ENCODE measurements around the gene CARD11. TPM values are rescaled to one million over a fixed set of nuclear protein-coding genes. Genes with fewer than 3 reads are reported as not detected.
"Not testable (repeated sequence)": the region's sequence is repeated elsewhere in the genome, so short reads cannot be mapped to it uniquely, and the experiment has no call there.

Gene CARD11
- total RNA-seq, 1 donor from 2014 or later, result 3.5 TPM

DNA sequence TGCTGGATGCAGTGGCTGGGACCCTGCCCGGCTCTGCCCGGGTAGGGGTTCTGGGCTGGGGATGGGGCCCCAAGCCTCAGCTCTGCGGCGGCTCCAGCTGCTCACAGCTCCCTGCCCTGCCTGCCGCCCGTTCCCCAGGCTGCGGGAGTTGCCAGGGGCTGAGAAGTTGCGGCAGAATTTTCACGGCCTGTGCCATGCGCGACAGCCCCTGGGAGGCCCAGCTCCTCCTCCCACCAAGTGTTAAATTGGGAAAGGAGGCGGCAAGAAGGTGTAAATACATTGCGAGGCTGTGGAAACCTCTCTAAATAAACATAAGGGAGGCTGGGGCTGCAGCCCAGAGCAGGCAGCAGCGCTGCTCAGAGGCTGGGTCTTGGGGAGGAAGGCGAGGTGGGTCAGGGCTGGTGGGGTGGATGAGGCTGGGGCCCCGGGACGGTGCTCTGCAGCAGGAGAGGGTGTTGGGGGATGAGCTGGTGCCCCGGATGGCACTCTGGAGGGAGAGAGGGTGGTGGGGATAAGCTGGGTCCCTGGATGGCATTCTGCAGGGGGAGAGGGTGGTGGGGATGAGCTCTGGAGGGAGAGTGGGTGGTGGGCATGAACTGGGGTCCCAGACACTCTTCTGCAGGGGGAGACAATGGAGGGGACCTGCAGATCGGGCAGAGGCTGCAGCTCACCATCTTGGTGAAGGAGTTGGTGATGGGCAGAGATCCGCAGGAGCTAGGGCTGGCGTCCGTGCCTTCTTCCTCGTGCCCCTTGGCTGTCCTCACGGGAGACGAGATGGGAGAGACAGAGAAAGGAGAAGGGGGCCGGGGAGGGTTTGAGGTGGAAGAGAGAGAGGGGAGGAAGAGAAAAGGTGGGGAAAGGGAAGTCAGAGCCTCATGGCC lies 114.1 kb downstream of the CARD11 start:
- no peak for DNase-seq (ENCODE audit: extremely low read depth, low read depth, low spot score)

DNA sequence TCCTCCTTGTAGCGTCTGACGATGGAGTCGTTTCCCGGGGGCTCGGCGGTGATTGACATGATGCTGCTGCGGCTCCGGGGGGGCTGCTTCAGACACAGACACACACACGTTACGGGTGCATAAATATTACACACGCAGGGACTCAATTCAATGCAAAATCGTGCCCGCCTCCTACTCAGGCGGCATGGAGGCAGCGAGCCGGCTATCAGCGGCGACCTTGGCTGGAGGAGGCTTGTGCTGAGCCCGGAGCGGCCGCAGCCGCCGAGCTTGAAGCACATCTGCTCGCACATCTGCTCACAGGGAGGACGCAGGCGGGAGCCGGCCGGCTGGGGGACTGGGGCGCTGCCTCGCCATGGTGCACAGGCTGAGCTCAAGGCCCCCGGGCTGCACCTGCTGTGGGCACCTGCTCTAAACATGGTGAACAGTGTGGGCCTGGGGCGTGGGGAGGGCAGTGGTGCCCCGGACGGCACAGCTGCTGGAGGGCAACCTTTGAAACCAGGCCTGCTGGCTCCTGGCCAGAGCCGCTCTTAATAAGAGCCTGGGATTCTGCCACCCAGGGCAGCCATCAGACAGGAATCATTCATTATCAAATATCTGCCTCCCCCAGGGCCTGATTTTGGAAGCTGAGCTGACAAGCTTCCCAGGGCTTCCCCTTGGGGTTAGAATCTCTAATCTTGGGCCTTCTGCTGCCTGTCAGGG lies 114.9 kb downstream of the CARD11 start:
- no peak for DNase-seq (ENCODE audit: extremely low read depth, low read depth, low spot score)

DNA sequence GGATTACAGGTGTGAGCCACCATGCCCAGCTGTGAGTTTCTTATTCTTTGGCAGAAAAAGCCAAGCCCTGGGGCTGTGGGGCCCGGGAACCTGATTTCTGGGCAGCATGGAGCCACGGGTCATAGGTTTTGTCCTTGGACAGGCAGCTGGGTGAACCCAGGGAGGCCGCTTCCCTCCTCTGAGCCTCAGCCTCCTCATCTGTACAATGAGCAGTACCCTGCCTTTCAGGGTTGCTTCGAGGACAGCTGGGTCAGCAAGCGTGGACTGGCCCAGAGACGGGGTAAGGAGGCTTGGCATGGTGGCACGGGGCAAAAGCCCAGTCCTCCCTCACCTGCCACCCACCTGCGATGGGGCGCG lies 115.4 kb downstream of the CARD11 start:
- DNase-seq (ENCODE audit: extremely low read depth, low read depth, low spot score), result no peak

DNA sequence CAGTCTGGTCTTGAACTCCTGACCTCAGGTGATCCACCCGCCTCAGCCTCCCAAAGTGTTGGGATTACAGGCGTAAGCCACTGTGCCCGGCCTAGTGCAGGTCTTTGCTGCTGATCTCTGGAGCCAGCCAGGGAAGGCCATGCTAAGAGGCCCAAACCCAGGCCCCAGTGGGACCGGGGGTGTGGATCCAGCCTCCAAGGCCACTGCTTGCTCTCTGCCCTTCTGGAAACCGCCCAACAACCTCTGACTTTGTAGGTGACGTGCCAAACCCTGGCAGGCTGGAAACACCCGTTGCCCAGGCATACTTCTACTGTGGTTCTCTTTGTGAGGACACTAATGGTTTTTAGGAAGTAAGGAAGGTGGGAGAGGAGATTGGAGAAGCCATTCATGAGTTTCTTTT lies 116.1 kb downstream of the CARD11 start:
- no peak for DNase-seq (ENCODE audit: extremely low read depth, low read depth, low spot score)

DNA sequence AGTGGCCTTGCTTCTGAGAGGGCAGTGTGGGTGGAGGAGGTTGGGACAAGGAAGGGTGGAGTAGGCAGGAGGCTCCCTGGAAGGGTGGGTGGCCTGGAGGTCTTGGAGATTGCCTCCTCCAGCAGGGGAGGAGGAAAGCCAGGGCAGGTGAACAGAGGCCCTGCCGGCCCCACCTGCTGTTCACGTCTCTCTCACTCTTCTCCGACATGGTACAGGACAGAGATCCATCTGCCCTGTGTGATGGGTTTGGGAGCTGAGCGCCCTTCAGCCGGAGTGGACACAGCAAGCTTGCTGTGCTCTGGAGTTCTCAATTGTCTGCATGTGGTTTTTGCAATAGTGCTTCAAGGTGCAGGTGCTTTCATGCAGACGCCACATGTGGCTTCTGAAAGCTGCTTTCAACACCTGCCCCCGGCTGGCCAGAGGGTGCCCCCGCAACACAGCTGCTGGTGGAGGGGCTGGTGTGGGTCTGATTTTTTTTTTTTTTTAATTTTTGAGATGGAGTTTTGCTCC lies 116.7 kb downstream of the CARD11 start:
- DNase-seq (ENCODE audit: extremely low read depth, low read depth, low spot score), result no peak

DNA sequence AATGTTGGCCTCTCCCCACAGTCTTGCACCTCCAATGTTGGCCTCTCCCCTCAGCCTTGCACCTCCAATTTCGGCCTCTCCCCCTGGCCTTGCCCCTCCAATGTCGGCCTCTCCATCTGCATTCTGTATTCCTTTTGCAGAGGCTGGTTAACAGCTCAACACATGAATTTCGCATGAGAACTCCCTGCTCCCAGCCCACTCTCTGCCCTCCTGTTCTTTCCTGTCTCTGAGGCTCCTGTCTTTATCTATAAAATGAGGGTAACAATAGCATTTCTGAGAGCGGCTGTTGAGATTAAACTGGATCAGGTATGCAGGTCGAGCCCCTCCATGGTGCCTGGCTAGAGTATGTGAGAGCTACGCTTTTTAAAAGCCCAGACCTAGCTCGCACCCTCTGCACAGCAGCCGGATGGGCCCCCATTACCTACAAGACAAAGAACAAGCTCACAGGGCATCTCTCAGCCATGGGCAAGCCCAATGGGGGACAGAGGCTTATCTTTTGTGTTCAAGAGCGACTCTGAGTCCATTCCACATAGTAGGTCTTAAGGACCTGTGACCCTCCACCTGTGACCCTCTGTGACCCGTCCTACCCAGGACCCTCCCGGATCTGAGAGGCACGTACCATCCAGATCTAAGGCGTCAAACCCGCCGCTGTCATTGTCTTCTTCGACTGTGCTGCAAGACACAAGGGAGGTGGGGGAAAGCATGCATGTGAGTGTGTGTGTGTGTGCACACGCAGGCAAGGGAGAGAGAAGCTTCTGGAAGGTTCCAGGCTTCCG lies 117.4 kb downstream of the CARD11 start:
- DNase-seq (ENCODE audit: extremely low read depth, low read depth, low spot score), result no peak

DNA sequence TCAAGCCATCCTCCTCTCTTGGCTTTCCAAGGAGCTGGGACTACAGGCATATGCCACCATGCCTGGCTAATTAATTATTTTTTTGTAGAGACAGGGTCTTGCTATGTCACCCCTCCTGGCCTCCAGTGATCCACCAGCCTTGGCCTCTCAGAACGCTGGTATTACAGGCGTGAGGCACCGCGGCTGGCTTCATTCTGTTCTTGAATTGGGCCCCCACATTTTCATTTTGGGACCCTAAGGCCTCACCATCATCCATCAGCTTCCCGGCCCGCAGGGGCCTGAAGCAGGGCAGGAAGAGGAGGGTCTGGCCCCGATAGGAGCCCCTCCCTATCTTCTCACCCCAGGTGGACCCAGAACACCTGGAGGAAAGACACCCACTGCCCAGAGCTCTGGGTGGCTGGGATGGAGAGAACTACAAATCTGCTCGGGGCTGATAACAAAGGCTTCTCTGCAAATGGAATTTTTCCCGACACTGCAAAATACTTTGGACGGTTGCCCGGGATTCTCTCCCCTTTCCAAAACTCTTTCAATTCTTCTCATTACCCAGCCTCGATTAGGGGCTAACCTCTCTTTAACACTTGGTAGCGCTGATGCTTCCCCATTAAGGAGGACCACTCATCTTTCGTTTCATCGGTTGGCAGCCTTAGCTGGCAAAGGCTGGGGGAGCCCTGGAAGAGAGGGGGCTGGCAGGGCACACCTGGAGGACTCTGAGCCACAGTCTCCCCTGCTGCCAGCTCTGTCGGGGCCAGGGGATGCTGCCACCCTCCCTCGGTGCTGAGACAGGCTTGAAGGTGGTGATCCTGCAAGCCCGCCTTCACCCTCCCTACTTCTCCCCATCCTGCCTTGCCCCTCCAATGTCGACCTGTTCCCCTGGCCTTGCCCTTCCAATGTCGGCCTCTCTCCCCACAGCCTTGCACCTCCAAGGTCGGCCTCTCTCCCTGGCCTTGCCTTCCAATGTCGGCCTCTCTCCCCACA lies 118.5 kb downstream of the CARD11 start:
- no peak for DNase-seq (ENCODE audit: extremely low read depth, low read depth, low spot score)

DNA sequence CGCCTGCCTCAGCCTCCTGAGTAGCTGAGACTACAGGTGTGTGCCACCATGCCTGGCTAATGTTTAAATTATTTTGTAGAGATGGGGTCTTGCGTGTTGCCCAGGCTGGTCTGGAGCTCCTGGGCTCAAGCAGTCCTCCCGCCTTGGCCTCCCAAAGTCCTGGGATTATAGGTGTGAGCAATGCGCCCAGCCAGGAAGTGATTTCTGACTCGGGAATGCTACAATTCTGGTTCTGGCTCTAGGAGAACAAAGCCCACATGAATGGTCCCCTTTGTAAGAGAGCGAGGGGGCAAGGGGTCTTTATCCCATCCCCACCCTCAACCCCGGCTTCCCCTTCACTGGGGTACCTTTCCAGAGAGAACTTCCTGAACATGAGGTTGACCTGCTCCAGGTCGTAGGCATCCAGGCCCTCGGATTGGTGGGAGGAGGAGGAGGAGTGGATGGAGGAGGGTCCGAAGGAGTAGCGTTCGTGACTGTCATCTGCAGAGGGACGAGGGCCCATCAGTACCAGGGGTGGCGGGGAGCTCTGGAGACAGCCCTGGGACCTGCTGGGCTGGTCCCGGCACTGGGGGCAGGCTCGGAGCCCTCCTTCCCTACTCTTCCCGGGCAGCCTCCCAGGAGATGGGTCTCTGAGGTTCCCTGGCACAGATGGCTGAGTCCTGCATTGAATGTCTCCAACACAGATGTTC lies 119.6 kb downstream of the CARD11 start:
- no peak for DNase-seq (ENCODE audit: extremely low read depth, low read depth, low spot score)

DNA sequence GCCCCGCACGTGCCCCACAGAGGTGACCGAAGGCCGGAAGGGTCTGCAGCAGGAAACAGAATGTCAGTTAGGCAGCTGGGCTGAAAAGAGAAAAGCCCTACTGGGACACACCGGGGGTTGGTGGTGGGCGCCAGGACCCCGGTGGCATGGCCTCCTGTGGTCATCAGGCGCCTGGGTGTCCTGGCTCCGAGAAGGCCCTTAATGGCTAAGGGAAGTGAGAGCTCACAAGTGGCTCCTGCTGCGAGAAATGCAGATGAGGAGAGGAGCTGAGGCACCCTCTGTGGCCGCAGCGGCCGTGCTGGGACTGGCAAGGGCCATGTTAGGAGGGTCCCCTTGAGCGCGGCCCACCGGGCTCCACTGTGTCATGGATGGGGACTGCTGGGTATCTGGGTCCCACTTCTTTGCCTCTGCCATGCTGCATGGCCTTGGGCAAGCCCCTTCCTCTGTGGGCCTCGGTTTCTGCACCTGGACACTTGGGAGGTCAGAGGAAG lies 120.3 kb downstream of the CARD11 start:
- DNase-seq (ENCODE audit: extremely low read depth, low read depth, low spot score), result no peak

DNA sequence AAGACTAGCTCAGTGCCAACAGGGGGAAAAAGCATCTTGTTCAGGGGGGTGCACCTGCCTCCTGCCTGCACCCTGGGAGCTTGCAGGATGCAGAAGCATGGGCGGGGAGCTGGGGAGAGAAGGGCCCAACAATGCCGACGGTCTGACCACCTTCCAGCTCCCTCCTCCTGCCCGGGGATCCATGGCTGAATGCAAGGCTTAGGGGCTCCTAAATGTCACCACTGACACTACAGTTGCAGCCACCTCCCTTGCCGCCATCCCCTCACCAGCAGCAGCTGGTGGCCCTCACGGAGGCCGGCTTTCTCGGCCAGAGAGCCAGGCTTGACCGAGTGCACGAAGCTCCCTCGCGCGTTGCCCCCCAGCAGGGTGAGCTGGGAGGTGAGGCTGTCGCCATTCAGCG lies 120.8 kb downstream of the CARD11 start:
- DNase-seq (ENCODE audit: extremely low read depth, low read depth, low spot score), result no peak

DNA sequence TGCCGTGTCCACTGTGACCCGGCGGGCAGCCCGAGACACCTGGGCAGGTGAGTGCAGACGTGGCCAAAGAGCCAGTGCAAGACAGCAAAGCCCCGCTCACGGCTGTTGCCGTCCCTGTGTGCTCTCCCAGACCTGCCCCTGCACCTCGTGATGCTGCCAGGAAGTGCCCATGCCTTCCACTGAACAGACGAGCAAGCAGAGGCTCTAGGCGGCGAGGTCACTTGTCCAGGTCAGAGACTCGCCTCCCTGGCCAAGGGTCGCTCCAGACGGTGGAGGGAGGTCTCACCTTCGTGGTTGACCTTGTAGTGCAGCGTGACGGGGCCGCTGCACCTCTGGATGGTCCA lies 121.3 kb downstream of the CARD11 start:
- DNase-seq (ENCODE audit: extremely low read depth, low read depth, low spot score), result no peak

DNA sequence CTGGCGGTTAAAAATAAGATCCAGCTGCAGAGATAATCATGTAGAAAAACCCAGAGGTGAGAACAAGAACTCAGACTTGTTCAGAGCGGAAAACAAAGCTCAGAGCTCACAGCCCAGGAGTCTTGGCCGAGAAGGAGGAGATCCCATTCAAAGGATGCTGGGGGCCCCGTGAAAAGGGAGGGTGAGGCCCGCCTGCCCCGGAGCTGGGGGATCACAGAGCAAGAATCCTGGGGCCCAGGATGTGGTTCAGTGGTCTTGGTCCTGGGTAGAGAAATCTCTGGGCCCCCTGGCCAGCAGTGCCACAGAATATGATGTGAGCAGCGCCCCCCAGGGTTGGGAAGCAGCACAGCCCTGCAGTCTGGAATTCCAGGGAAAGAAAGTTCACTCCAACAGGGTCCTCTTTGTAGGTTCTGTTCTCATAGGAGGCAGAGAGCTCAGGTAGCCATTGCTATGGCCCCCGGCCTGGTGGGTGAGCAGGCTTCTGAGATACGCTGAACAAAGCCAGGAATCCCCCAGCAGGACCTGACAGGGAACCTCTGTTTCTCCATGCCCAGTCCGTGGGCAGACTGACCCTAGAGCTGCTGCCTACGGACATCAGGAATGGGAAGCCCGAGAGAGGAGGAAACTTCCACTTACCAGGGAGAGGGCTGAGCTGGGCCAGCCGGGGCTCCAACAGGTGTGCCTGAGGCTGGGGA lies 121.9 kb downstream of the CARD11 start:
- no peak for DNase-seq (ENCODE audit: extremely low read depth, low read depth, low spot score)

DNA sequence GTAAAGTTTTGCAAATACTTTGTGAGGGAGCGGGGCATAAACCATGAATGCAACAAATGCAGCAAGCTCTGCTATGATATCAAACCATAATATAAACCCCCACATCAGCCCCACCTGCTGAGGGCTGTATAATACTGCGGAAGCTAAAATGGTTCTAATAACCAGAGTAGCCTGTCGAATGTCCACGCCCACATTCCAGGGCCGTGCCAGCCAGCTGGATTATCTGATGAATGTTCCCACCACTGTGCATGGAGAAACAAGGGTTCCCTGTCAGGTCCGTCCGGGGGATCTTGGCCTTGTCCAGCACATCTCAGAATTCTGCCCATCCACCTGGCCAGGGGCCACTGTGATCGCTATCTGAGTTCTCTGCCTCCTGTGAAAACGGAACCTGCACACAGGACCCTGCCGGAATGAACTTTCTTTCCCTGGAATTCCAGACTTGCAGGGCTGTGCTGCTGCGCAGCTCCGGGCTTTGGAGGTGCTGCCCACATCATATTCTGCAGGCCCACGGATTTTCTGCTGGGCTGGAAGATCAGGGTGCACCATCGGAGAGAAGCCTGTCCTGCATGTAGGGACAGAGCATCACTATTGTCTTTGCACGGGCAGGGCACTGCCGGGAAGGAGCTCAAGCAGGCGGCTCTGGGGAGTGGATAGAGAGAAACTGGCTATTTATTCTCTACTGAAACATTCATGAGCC lies 122.6 kb downstream of the CARD11 start:
- DNase-seq (ENCODE audit: extremely low read depth, low read depth, low spot score), result no peak

DNA sequence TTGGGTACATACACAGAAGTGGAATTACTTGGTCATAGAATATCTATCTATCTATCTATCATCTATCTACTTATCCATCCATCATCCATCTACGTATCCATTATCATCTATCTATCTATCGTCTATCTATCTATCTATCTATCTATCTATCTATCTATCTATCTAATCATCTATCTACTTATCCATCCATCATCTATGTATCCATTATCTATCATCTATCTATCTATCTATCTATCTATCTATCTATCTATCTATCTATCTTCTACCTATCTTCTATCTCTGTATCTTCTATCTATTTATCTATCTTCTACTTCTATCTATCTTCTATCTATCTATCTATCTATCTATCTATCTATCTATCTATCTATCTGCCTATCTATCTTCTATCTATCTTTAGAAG lies 123.2 kb downstream of the CARD11 start:
- not testable (repeated sequence) for DNase-seq (ENCODE audit: extremely low read depth, low read depth, low spot score)

DNA sequence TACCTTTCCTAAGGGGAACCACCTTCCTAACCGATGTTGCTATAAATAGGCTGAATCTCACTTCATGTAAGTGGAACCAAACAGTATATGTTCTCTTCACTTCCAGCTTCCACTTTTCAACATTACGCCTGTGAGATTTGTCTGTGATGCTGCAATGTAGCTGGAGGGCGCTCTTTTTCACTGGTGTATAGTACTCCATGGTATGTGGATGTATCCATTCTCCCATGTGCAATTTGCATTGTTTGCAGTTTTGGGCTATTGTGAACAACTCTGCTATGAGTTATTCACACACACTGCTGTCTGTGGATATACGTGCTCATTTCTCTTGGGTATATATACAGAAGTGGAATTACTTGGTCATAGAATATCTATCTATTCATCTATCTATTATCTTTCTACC lies 123.6 kb downstream of the CARD11 start:
- no peak for DNase-seq (ENCODE audit: extremely low read depth, low read depth, low spot score)

DNA sequence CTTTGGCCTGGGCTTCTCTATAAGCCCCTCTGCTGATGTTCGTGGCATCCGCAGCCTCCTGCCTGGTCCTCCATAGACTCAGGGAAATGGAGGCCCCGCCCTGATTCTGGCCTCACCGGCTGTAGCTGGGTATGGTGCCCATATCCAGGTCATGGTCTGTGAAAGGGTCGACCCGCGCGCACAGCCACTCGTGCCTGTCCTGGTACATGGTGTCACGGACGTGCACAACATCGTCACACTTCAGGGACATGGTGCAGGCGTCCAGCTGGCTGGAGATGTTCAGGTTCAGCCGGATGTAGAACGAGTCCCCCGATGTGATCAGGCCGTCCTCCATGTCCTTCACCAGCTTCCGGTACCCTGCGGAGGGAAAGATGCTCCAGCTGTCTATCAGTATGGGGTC lies 124.4 kb downstream of the CARD11 start:
- no peak for DNase-seq (ENCODE audit: extremely low read depth, low read depth, low spot score)

DNA sequence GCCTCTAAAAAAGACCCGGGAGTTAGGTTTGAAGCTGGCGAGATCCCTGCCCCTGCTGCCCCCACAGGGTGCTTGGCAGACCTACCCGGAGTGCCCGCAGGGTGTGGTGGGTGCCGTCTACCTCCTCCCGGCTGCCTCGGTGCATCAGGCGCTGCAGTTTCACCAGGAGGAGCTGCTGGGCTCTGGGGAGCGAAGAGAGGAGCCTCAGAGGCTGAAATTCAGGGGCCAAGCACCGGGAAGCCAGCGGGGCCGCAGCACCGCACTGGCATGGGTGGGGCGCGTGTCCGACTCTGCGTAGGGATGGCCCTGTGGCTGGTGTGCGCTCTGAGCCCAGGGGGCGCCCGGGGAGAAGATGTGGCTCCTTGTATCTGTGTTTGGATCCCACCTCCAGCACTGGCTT lies 125.3 kb downstream of the CARD11 start:
- no peak for DNase-seq (ENCODE audit: extremely low read depth, low read depth, low spot score)

DNA sequence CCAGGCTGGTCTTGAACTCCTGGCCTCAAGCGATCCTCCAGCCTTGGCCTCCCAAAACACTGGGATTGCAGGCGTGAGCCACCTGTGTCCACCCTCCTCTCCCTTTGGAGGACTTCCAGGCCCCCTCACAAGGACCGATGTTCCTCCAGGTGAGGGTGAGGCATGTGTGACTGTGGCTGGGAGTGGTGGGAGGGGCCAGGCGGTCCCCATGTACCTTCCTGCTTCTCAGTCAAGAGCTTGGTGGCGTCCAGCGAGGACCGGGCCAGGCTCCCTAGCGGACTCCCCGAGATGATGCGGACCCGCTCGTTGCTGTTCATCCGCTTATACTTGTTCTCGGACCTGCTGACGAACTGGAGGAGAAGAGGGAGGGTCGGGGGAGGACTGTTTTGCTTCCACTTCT lies 128.6 kb downstream of the CARD11 start:
- no peak for DNase-seq (ENCODE audit: extremely low read depth, low read depth, low spot score)
